ENCODE results near the gene FAM168B. TPM values are rescaled to one million over a fixed set of nuclear protein-coding genes. Genes with fewer than 3 reads are reported as not detected.

FAM168B gene
- total RNA-seq, 1 donor from 2014 or later: 145 TPM

DNA sequence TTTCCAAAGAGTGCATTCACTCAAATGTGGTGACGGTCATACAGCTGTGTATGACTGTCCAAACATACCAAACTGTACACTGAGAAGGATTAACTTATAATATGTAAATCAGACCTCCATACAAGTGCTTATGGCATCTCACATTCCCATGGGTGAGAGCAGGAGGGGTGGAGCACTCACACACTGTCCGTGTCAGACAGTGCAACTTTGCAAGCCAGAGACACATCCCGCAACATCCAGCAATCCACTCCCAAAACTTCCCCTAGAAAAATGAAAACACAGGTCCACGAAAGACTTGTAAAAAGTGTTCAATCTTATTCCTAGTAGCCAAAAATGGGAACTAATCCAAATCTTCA, 36.4 kb downstream of the FAM168B start:
- no peak for DNase-seq (ENCODE audit: extremely low read depth, low read depth, low spot score)

DNA sequence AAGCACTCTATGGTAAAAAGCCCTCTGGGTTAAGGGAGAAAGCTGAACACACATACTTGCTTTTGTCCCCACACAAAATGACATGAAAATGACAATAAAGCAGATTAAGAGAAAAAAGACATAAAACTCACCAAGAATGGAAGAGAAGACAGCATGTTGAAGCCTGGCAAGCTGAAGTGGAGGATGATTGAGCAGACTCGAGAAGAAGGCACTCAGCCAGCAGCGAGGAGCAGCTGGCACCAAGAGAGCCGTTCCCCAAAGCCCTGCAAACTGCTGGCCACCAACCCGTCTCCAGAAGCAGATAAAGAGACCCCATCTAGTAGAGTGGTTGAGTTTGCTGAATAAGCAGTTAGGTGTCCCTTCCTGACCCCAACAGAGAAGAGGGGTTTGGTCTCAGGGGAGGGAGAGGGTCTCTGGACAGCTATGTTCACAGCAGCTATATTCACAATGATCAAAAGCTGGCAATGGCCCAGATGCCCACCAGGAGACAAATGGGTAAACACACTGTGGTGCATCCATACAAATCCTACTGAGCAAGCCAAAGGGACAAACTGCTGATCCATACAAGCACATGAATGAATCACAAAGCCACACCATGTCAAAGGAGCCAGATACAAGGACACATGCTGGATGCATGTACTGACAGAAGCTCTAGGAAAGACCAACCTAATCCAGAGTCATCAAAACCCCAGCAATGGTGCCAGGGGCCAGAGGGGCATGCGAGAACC, 36.9 kb downstream of the FAM168B start:
- no peak for DNase-seq (ENCODE audit: extremely low read depth, low read depth, low spot score)

DNA sequence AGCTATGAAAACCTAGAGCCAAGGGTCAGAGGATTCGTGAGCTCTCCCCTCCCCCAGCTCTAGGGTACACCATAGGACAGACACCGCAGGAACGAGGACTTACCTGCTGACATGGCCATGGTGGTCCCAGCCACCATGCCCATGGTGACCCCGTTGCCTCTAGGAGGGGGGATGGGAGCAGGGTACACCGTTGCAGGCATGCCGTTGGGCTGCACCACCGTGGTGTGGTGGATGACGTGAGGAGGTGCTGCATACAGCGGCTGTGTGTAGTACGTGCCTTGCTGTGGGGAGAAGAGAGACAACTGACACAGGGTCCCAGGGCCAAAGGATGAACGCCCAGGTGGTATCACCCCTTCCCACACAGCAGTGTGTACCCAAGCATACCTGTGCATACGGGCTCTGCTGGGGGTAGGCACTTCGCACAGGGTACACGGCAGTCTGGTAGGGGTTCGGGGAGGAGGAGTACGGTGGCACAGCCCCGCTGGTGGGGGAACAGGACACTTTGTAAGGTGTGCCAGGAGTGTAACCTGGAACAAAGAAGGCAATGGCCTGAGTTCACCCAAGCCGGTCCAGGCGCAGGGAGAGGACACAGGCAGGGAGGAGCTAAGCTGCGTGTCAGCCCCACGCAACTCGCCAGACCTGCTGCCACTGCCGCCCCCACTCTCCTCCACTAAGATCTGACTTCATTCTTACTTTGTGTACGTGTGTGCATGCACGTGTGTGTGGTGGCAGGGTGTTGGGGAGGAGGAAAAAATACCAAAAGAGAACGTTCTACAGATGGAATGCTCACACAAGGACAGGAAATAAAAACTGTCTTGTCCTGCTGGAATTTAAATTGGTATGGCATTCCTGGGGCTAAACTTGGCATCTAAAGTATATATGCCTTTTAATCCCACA, 37.8 kb downstream of the FAM168B start:
- DNase-seq (ENCODE audit: extremely low read depth, low read depth, low spot score): no peak

GRCh38 chr2:131054488-131054887, 38.8 kb downstream of the FAM168B start:
- no peak for DNase-seq (ENCODE audit: extremely low read depth, low read depth, low spot score)

- no peak for DNase-seq (ENCODE audit: extremely low read depth, low read depth, low spot score)
These were observed 40.5 kb downstream of the FAM168B start for GRCh38 chr2:131052741-131053263.

GRCh38 chr2:131050896-131051295, 42.4 kb downstream of the FAM168B start:
- DNase-seq (ENCODE audit: extremely low read depth, low read depth, low spot score): no peak

GRCh38 chr2:131049150-131049718, 44.0 kb downstream of the FAM168B start:
- no peak for DNase-seq (ENCODE audit: extremely low read depth, low read depth, low spot score)

- no peak for DNase-seq (ENCODE audit: extremely low read depth, low read depth, low spot score)
These were observed 44.6 kb downstream of the FAM168B start for GRCh38 chr2:131048641-131049040.

GRCh38 chr2:131047920-131048560, 45.2 kb downstream of the FAM168B start:
- DNase-seq (ENCODE audit: extremely low read depth, low read depth, low spot score): no peak

DNA sequence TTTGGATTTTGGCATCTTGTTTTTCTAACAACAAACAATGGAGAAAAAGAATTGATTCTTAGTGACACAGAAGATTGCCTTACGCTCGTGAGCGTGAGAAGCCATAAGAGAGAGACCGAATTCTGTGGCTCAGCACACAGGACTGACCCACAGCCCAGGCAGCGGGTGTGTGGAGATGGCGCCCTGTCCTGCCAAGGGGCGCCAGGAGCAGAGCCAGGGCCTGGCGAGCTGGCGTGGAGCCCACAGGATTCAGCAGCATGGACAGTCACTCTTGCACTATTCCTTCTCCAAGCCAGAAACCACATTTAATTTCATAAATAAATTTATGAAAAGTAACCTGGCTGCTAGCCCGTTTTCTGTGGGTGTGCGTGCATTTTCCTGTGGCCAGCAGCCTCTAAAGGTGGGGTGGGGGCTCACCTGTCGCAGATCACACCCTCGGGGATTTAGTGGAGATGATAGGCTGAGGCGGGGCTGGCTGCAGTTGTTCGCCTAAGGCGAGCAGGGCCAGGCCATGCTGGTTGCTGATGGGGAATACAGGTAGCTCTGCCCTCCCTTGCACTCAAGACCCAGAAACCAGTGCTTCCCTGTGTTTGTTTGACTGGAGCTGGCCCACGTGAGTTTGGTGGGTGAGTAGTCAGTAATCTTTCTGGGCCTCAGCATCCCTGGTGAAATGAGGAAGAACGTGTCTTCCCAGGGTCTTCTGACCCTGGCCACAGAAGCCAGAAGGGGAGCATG, 46.2 kb downstream of the FAM168B start:
- no peak for DNase-seq (ENCODE audit: extremely low read depth, low read depth, low spot score)

DNA sequence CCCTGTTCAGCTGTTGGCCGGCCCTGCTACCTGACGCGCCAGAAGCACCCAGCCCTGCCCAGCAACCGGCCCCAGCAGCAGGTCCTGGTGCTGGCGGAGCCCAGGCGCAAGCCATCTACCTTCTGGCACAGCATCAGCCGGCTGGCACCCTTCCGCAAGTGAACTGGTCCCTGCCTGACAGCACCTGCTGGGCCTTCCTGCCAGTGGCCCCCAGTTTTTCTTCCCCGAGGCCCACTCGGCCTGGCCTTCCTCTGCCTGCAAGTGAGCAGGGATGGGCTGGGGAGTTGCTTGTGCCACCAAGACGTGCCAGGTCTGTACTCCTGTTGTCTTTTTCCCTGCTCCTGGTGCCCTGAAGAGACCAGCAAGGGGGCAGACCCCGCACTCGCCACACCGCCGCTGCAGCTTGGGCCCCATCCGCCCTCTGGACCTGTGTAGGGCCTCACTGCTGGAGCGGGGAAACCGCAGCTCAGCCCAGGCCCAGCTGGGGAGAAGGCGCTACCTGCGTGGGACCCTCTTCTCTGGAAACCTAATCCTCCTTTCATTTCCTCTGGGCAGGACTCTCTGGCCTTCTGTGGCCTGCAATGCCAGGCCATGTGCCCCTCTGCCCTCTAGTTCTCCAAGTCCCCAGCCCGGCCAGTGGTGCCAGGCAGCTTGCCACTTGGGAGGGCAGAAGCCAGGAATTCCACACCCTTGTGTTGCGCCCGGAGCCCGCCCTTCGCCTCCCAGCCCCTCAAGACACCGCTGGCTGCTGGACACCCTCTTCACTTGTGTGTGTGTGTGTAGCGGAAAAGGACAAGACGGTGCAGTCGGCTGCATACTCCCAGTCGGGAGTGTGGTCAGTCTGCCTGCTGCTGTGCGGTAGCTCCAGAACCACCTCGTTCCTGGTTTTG, 47.0 kb downstream of the FAM168B start:
- no peak for DNase-seq (ENCODE audit: extremely low read depth, low read depth, low spot score)

- no peak for DNase-seq (ENCODE audit: extremely low read depth, low read depth, low spot score)
These were observed 47.8 kb downstream of the FAM168B start for GRCh38 chr2:131045286-131046027.

DNA sequence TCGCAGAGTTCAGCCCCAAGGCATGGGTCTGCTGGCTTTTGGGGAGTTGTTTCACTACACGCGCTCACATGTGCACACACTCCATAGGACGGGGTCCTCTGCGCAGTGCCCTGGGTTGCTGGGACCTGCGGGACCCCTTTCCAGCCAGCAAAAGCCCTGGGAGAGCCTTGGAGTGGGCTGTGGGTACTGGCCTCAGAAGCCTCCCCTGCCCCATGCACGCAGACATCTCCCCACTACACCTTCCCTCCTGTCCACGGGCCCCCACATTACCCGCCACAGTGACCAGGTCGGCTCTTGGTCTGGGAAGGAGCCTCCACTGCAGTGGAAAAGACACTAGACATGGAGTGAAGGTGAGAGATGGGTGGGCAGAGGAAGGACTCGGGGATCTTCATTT, 48.5 kb downstream of the FAM168B start:
- DNase-seq (ENCODE audit: extremely low read depth, low read depth, low spot score): no peak

GRCh38 chr2:131044075-131044756, 49.0 kb downstream of the FAM168B start:
- no peak for DNase-seq (ENCODE audit: extremely low read depth, low read depth, low spot score)

DNA sequence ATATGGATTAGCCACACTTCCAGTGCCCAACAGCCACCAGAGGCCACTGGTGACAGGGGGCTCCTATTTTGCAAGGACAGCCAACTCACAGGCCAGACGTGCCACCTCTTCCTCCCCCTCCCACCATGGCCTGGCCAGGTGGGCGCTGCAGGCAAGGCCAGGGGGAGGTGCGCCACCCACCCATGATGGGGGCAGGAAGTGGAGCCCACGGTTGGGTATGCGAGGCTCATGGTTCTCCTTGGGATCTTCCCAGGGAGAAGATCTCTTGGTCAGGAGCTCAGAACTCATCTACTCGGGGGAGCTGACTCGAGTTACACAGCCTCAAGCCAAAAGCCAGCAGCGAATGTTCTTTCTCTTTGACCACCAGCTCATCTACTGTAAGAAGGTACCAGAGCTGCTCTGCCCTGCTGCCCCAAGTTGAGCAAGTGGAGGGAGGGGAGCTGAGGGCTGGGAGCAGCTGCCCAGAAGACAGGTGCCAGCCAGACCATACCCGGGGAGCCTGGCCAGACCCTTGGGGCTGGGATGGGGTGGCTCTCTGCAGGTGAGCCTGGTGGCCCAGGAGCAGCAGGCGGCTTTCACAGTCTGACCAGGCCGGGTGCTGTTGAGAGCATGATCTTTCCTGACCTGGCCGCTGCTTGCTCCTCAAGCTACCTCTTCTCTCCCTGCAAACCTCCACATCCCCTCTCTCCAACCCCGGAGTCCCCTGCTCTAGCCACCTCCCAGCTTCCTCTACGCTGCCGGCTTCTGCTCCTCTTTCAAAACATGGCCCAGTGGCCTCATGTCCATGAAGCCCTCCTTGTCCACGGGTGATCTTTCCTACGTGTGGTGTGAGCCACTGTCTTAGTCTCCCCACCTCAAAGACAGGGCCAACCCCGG, 49.8 kb downstream of the FAM168B start:
- DNase-seq (ENCODE audit: extremely low read depth, low read depth, low spot score): no peak

DNA sequence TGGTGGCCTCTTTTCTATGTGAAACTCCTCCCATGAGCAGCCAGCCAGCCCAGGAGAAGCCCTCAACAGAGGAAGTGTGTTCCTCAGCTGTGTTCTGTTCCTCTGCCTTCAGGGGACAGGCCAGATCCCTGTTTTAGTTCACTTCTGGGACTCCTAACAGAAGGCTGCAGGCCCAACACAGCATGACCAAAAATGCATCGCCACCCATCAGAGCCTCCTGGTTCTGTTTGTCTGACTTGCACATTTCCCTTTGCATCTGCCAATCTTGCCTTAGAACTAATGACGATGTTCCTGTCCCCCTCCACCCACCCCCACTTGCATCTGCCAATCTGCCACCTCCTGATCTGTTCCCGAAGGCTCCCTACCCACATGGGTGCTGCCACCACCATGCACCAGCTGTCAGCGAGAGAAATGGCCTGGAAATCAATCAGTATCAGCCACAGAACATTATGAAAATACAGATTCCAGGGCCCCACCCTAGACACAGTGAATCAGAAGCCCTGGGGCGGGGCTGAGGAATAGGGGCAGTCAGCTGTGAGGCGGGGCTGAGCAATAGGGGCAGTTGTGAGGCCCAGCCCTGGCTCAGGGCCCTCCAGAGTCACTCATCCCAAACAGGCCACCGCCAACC, 51.0 kb downstream of the FAM168B start:
- DNase-seq (ENCODE audit: extremely low read depth, low read depth, low spot score): no peak

All from glomerular endothelial cell (primary cell).